ENCODE data around the gene CSF2RB.

GRCh38 chr22:36916034-36916433 is 2.6 kb downstream of the CSF2RB start:
- TF ChIP-seq CEBPB (IDR thresholded peaks at IDR 0.05) (no peak), POLR2A (IDR thresholded peaks at IDR 0.05; ENCODE audit: low read length) (no peak), USF2 (IDR thresholded peaks at IDR 0.05) (no peak), HOXA7 (CRISPR knock-in tag; IDR thresholded peaks at IDR 0.05) (no peak), RARB (CRISPR knock-in tag; IDR thresholded peaks at IDR 0.05) (no peak), EP300 (IDR thresholded peaks at IDR 0.05) (no peak), RFX5 (IDR thresholded peaks at IDR 0.05) (no peak)
- TF ChIP-seq, protein P1, sequence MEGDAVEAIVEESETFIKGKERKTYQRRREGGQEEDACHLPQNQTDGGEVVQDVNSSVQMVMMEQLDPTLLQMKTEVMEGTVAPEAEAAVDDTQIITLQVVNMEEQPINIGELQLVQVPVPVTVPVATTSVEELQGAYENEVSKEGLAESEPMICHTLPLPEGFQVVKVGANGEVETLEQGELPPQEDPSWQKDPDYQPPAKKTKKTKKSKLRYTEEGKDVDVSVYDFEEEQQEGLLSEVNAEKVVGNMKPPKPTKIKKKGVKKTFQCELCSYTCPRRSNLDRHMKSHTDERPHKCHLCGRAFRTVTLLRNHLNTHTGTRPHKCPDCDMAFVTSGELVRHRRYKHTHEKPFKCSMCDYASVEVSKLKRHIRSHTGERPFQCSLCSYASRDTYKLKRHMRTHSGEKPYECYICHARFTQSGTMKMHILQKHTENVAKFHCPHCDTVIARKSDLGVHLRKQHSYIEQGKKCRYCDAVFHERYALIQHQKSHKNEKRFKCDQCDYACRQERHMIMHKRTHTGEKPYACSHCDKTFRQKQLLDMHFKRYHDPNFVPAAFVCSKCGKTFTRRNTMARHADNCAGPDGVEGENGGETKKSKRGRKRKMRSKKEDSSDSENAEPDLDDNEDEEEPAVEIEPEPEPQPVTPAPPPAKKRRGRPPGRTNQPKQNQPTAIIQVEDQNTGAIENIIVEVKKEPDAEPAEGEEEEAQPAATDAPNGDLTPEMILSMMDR (IDR thresholded peaks at IDR 0.05) = no peak
